Activated T-cell treated with anti-CD3 and anti-CD28 coated beads for 24 hours (primary cell): Measurements from ENCODE around the gene GAGE13.
"Not testable (repeated sequence)": the region's sequence is repeated elsewhere in the genome, so short reads cannot be mapped to it uniquely, and the experiment has no call there.

ENCODE experiments used
- DNase-seq: peaks from one replicate; pipeline ENCODE4 v3.0.0-alpha.2; 2020; ENCODE audit warnings: low read depth

The GAGE13 gene

DNA sequence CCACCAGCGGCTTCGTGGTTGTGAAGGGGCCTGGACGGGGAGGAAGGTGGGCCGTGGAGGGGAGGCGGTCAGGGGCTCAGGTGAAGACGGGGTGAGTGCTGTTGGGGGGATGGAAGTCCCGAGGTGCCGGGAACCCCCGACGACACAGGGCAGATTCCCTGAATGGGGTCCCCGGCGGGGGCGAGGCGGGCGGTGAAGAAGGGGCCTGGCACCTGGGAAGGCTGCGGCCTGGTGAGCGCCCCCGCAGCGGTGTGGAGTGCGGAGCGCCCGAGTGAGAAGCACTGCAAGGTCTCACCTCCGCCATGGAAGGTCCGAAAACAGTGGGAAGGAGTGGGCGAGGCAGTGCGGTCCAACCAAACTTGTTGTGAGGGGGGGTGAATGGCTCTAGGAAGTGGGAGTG is 459 bp downstream of the GAGE13 start:
- not testable (repeated sequence) for DNase-seq

GRCh38 chrX:49341449-49341848 is 10.1 kb downstream of the GAGE13 start:
- not testable (repeated sequence) for DNase-seq

DNA sequence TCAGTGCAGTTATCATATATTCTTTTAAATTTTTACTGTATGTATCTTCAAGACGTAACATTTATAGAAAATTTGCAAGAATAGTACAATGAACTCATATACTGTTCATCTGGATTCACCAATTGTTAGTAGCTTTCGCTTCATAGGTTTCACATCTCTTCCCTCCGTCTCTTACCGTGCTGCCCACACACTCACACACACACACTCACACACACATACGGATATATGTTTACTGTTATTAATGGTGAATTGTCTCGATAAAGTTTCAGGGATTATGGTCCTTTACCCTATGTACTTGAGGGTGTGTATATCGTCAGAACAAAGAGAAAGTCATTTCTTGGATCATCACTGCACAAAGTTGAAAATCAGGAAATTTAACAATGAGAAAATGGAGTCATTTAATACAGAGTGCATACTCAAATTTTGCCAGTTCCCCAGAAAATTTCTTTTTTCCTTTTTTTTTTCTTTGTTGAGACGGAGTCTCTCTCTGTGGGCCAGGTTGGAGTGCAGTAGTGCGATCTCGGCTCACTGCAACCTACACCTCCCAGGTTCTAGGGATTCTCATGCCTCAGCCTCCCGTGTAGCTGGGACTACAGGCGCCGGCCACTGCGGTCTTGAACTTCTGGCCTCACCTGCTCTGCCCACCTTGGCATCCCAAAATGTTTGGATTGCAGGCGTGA is 13.3 kb downstream of the GAGE13 start:
- DNase-seq, result not testable (repeated sequence)

DNA sequence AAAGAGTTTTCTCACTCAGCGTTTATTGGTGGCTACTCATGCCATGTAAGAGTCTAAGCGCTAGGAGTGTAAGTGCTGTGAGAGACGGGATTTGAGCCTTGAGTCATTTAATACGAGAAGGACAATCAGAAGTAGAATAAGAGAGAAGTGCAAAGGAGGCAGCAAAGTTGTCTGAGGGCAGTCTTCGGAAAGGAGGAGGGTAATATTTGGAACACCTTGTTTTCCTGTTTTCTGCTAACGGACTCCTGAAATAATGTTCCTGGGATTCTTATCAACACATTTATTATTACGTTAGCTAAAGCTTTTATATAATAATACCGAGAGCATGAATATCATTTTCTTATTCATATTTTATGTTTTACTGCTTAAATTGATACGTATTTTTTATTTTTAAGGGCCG is 14.0 kb downstream of the GAGE13 start:
- DNase-seq, result not testable (repeated sequence)

GRCh38 chrX:49346150-49346549 is 14.8 kb downstream of the GAGE13 start:
- not testable (repeated sequence) for DNase-seq
